ENCODE data around the gene UROC1.

UROC1 gene

GRCh38 chr3:126530171-126531050 is 12.8 kb upstream of the UROC1 start:
- DNase-seq (ENCODE audit: low read depth in 2 of 2): no peak

GRCh38 chr3:126529585-126530170 is 12.1 kb upstream of the UROC1 start:
- no peak for DNase-seq (ENCODE audit: low read depth in 2 of 2)

DNA sequence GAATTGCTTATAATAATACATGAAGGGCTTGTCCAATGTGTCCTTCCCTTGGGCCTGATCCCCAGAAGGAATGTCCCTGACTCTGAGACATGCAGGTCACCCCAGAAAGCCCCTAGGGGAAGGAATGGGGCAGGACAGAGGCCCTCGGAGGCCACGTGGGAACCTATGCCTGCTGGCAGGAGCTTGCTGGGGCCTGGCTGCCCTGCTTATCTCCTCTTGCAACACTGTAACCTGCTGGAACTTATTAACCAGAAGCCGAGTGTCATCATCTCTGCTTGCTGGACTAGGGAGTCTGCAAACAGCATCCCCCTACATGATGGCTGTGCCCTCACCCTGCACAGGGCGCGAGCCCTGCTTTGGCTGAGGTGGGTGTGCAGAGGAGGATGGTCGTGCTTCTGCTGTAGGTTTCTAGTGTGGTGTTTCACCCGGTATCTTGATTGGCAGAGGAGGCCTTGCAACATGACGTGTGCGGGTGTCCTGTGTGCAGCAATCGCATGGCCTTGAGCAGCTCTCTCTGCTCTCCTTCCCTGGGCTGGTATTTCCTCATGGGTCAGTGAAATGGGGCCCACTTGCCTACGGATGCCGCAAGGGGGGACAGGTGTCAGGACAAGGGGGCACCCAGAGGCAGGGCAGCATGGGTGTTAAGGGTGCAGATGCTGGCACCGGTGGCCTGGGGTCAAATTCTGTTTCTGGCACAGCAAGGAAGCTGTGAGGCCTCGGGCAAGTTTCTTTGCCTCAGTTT is 11.4 kb upstream of the UROC1 start:
- DNase-seq (ENCODE audit: low read depth in 2 of 2): no peak

DNA sequence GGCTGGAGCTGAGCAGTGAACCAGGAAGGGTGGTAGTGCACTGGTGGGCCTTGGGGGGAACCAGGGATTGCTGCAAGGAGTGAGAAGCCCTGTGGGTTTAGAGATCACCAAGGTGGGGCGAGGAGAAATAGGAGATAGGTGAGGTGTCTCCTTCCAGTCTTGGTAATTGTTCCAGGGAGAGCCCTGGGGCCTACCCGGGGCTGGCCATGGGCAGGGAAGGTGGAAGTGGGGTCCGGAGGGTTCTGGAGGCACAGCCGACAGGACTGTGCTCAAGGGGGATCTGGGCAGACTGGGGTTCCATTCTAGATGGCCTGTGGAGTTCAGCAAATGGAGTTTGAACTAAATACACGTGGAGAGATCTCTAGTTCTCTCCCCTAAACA is 10.8 kb upstream of the UROC1 start:
- DNase-seq (ENCODE audit: low read depth in 2 of 2): no peak

DNA sequence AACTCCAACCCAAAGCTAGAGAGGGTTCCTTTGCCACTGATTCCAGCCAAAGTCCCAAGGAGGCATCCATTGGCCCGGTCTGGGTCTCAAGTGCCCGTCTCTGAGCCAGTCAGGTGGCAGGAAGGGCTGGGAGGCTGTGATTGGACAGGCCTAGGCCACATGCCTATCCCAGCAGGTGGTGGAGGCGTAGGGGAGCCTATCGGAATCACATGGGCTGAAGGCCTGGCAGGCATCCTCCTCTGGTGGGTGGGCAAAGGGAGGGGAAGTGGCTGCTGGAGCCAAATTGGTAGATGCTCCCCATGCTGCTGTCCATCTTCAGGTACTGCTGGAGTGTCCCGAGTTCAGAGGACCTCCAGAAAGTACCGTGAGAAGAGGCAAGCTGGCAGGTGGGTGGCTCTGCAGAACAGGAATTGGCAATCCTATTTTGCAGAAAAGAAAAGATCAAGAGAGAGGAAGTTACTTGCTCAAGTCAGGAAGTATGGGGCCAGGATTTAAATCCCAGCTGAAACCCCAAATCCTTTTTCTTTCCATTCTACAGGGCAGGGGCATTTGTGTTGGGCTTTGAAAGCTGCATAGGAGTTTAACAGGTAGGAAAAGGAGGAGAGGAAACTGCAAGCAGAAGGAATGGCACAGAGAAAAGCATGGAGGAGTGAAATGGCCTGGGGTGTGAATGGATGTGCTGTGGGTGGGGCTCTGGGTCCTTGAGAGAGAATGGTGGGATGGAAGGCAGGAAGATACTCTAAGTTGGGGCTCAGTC is 10.1 kb upstream of the UROC1 start:
- no peak for DNase-seq (ENCODE audit: low read depth in 2 of 2)

DNA sequence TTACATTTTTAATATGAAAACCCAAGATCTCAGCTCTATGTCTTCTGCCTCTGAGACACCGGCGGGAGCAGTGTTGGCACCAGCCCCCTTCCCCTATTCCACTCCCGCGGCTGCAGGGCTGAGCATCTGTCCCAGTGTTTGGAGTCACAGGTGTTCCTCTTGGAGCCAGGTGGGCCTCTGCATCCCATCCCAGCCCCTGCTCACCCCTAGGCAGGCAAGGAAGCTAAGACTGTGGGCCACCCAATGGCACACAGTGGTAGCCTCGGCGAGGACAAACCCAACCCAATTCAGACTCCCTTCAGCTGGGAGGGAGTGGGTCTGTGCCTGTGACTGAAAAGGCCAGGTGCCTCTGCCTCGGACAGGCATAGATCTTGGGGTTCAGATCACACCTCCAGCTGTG is 9.4 kb upstream of the UROC1 start:
- DNase-seq (ENCODE audit: low read depth in 2 of 2): no peak

- no peak for DNase-seq (ENCODE audit: low read depth in 2 of 2)
Measured at GRCh38 chr3:126526668-126527005, 9.1 kb upstream of the UROC1 start.

GRCh38 chr3:126525853-126526667 is 8.5 kb upstream of the UROC1 start:
- no peak for DNase-seq (ENCODE audit: low read depth in 2 of 2)

DNA sequence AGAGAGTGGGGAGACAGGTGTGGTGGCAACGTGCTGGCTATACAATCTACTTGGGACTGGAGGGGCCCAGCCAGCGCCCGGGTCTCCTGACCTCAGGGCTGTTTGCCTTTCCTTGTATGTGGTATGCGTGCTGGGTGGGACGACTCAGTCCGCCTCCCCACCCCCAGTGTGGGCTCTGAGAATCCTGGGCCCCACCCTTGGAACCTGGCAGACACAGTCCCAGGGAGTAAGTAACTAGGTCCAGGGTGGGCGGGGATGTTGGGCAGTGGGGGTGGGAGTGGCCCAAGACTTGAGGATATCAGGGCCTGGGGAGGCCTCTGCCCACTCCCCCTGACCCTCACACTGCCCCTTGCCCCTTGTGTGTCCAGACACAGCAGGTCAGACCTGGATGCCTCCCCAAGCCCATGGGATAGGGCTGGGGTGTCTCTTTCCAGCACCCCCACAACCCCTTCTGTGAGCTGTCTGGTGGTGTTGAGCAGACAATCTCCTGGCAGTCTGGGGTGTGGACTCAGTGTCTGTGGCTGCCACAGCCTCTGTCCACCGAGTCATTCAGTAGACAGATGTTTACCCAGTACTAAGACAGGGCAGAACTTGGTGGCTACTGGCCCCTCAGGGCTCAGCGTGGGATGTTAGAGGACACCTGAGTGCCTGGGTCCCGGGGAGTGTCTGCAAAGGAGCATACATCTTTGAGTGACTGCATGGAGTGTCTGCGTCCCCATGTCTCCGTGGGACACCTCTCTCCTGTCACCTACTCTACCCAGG is 7.7 kb upstream of the UROC1 start:
- DNase-seq (ENCODE audit: low read depth in 2 of 2): no peak

DNA sequence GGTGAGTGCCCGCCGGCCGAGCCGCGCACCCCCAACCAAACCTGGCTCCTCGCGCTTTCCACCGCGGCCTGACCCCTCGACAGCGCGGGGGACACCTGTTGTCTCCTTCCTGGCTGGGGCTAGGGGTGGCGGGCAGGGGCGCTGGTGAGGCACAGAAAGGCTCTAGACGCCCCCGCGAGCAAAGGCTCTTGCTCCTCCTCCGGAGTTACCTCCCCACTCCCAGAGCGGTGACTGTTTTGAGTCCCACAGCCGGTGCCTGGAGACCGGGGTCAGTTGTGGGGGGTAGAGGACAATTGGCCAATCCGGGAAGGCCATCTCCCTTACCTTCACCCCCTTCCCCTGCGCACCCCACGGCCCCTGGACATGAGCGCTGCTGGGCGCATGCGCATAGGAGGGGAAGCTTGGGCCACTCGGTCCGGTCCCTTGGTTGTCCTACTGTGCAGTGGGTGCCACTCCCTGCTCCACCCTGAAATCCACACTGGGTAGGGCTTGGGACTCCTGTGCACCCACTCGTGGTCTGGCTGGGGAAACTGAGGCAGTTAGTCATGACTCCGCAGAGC is 6.9 kb upstream of the UROC1 start:
- no peak for DNase-seq (ENCODE audit: low read depth in 2 of 2)

GRCh38 chr3:126523745-126524428 is 6.3 kb upstream of the UROC1 start, which contains the start of gene CHST13:
TSS of gene CHST13 (plus strand) at chr3:126524155. CDS start at chr3:126524333, 178 bp downstream.
- no peak for DNase-seq (ENCODE audit: low read depth in 2 of 2)

- DNase-seq (ENCODE audit: low read depth in 2 of 2): no peak
Measured at GRCh38 chr3:126522363-126522788, 4.8 kb upstream of the UROC1 start.

DNA sequence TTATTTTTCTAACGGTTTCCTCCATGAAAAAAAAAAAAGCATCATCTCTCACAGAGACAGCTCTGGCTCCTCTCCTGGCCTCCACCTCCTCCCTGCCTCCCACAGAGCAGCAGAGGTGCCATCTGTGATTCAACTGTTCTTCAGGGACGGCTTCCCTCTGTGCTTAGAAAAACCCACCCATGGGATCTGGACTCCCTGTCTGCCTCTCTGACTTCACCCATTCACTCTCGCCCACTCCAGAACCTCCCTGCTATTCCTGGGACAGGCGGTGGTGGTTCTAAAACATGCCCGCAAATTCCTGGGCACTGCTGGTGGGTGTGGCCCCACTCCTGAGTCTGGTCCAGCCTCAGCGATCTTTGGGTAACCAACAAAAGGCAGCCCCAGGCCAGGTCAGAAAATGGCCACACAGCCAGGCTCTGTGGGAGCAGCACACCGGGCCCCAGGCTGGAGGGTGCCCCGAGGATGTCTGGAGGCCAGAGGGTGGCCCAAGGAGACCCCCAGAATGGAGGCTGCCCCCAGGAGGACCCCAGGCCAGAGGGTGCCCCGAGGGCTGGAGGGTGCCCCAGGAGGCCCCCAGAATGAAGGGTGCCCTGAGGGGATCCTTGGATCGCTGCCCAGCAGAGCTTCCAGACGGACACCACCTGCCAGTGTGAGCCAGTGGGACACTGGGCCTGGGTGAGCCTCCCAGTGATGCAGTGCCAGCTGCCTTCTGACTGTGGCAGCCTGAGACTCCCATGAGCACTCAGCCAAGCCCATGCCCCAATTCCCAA is 3.7 kb upstream of the UROC1 start:
- DNase-seq (ENCODE audit: low read depth in 2 of 2): no peak

- no peak for DNase-seq (ENCODE audit: low read depth in 2 of 2)
Measured at GRCh38 chr3:126519506-126520455, 2.2 kb upstream of the UROC1 start.

DNA sequence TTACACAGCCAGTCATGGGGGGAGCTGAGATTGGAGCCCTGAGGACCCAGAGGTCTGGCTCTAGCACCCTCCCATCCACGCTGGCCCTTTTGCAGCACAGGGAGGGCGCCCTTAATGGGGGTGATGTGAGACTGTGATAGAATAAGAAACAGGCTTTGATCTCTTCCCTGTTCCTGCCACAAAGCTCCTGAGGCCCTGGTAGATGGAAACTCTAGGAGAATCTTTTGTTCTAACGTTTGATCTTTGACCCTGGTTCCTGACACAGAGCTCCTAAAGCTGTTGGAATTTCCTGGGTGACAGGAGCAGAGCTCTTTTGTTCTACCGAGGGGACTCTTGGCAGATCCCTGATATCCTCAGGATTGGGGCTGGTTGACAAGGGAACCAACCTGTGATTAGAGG is 1.2 kb upstream of the UROC1 start:
- no peak for DNase-seq (ENCODE audit: low read depth in 2 of 2)

GRCh38 chr3:126517986-126518778 is 609 bp upstream of the UROC1 start:
- no peak for DNase-seq (ENCODE audit: low read depth in 2 of 2)

- no peak for DNase-seq (ENCODE audit: low read depth in 2 of 2)
Measured at GRCh38 chr3:126516936-126517290, 660 bp downstream of the UROC1 start.
